Colon (tissue), 2 donors: Measurements from ENCODE around the gene EDN3.

Experiments
- FAIRE-seq: peaks from 2 replicates; lab custom pipeline; 2012; peaks lifted over from hg19 to GRCh38; lab: Jason Lieb, UNC
- donor health status: control.
- donor health status: control.

EDN3 gene

DNA sequence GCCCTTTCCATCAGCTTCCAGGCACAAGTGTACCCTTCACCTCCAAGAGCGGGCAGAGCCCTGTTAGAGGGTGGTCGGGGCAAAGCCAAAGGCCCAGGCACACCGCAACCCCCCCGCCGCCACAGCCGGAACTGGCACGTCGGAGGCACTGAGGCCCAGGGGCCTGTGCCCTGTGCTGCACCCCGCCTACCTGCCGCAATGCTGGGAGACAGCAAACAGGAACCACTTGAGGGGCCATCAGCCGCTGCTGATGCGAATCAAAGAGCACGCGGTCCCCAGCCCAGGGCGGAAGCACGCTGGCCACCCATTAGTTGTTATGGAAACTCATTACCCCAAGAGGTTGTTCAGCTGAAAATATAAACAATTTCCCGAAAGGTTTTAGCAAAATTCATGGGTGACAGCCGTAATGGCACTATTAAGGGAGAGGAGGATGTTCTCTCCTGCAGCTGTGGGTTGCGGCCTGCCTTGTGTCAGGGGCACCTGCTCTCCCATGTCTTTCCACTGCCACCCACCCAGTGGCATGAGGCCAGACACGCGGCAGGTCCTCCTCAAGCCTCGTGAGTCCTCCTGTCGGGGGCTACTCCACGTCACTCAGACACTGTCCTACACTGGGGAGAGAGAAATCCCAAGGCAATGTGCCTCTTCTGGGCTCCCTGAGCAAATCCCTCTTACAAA lies 65.3 kb downstream of the EDN3 start:
- FAIRE-seq, result no peak

DNA sequence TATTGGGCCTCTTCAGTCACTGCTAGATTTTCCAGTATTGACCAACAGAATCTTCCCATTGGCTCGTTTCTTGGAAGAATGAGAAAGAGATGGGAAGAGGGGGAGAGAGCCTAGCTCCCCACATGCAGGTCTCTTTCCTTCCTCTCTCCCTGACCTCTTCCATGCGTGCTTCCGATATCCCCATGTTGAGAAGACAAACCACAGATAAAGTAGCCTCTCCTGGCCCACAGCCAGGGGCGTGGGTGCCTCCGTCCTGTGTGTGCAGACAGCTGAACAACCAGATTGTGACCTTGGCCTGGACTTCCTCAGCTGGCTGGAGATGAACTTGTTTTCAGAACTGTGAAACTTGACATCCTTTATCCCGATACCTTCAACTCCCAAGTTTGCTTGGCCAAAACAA lies 71.0 kb downstream of the EDN3 start:
- FAIRE-seq, result no peak

DNA sequence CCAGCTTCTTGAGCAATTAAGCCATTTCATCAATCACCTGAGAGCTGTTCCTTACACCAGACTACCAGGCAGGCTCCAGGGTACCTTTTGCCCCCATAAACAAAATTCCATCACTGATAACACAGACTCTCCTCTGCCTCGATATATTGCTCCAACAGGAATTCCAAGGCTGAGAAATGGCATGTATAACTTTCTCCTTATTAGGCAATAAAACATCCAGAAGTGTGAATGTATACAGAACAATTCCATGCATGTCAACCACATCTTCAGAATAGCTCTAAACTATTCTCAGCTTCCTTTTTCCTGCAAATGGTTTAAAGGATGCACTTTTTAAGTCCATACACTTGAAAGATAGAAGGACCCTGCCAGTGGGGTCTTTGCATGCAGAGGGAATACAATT lies 73.8 kb downstream of the EDN3 start:
- no peak for FAIRE-seq

DNA sequence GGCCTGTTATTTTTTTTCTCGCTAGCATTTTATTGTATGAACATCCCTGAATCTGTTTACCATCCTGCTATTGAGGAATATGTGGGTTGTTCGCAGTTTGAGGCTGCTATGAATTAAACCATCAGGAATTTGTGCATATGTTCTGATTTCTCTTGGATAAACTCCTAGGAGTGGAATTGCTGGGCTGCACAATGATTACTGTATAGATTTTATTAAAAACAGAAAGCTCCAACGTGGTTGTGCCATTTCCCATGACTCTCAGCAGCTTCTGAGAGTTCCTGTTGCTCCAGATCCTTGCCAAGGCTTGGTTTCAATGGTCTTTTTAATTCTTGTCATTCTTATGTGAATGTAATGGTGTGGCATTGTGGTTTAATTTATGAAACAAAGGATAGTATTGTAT lies 75.1 kb downstream of the EDN3 start:
- FAIRE-seq, result no peak
